ENCODE measurements around the gene CLEC4F. TPM values are rescaled to one million over a fixed set of nuclear protein-coding genes. Genes with fewer than 3 reads are reported as not detected.

Gene CLEC4F
- polyA plus RNA-seq, 1 of the 3 experiments (the other 2 are of a cell fraction), result 0.12 TPM

GRCh38 chr2:70785137-70785911, 35.1 kb downstream of the CLEC4F start:
- no peaks in the 10 kb centered on the region for H3K9me3 ChIP-seq
- DNase-seq, result peak; percentile 58
- H3K4me3 ChIP-seq (ENCODE audit: low read depth in 2 of 2, low read length in 1 of 2), result peak overlapping the region in 1 of 2 experiments; percentile 17; a peak in 1 of 4 replicates
- H3K27me3 ChIP-seq (ENCODE audit: insufficient read depth), result peaks cover 17% of the 10 kb centered on the region
- no peak overlapping the region for H3K27ac ChIP-seq (ENCODE audit: low read depth in 2 of 2, low read length in 1 of 2)
- ChIA-PET CTCF (interaction anchor here (0.6 to 3.2 kb wide), 46 partner anchors 8 to 482 kb away, joined by 3 to 49 read pairs (median 4); partner anchors contain the start of genes ADD2 and FAM136A), POLR2A (no interaction called here)
- H3K4me2 ChIP-seq, result no peak overlapping the region
- no peaks in the 10 kb centered on the region for H3F3A ChIP-seq (replicated peaks; ENCODE audit: insufficient read depth)
- no peaks in the 10 kb centered on the region for H4K20me1 ChIP-seq (ENCODE audit: insufficient read depth)
- H3K36me3 ChIP-seq (replicated peaks in 1 of 2; ENCODE audit: control insufficient read depth in 1 of 2, insufficient read depth in 2 of 2, low read length in 1 of 2), result no peaks in the 10 kb centered on the region
- no peaks in the 10 kb centered on the region for H3K79me2 ChIP-seq (ENCODE audit: insufficient read depth)
- H2AFZ ChIP-seq (ENCODE audit: low read depth), result no peak overlapping the region
- no peaks in the 10 kb centered on the region for H3K9me2 ChIP-seq
- 15% methylated on average over 7 of the region's 7 CpGs for WGBS (ENCODE audit: low lambda C conversion rate)
- TF ChIP-seq RAD21 (IDR thresholded peaks at IDR 0.05; ENCODE audit: low read length) (peak; percentile 82), SMC3 (IDR thresholded peaks at IDR 0.05; ENCODE audit: low read depth, low read length) (peak; percentile 75; the same call in 1 of the 2 replicates), TCF12 (IDR thresholded peaks at IDR 0.05) (no peak), PBX3 (IDR thresholded peaks at IDR 0.05) (no peak), ZBTB33 (IDR thresholded peaks at IDR 0.05; ENCODE audit: borderline replicate concordance, low read depth) (no peak), TAF1 (IDR thresholded peaks at IDR 0.05; ENCODE audit: borderline replicate concordance, low read depth, low read length) (no peak), CTCF (IDR thresholded peaks at IDR 0.05) (peak; percentile 51), GATA2 (CRISPR knock-in tag; IDR thresholded peaks at IDR 0.05) (no peak), FOSL2 (IDR thresholded peaks at IDR 0.05; ENCODE audit: borderline replicate concordance, low read depth) (no peak)
- H3K4me1 ChIP-seq (ENCODE audit: control insufficient read depth in 1 of 2, insufficient read depth in 2 of 2, low read depth in 1 of 2, low read length in 1 of 2), result peaks cover 0 to 8% of the 10 kb centered on the region in 2 experiments; a peak in 1 of 4 replicates
- no peak overlapping the region for H3K9ac ChIP-seq

GRCh38 chr2:70784320-70784719, 36.1 kb downstream of the CLEC4F start:
- Histone ChIP-seq H3K9me2 (no peaks in the 10 kb centered on the region), H3K79me2 (ENCODE audit: insufficient read depth) (no peaks in the 10 kb centered on the region), H3K27me3 (ENCODE audit: insufficient read depth) (peaks cover 12% of the 10 kb centered on the region), H2AFZ (ENCODE audit: low read depth) (no peak overlapping the region), H3K9me3 (no peaks in the 10 kb centered on the region), H3K4me1 (ENCODE audit: control insufficient read depth in 1 of 2, insufficient read depth in 2 of 2, low read depth in 1 of 2, low read length in 1 of 2) (no peaks in the 10 kb centered on the region), H4K20me1 (ENCODE audit: insufficient read depth) (no peaks in the 10 kb centered on the region), H3K9ac (no peak overlapping the region), H3K4me2 (no peak overlapping the region), H3K4me3 (ENCODE audit: low read depth in 2 of 2, low read length in 1 of 2) (no peak overlapping the region), H3K27ac (ENCODE audit: low read depth in 2 of 2, low read length in 1 of 2) (no peak overlapping the region), H3K36me3 (replicated peaks in 1 of 2; ENCODE audit: control insufficient read depth in 1 of 2, insufficient read depth in 2 of 2, low read length in 1 of 2) (no peaks in the 10 kb centered on the region), H3F3A (replicated peaks; ENCODE audit: insufficient read depth) (no peaks in the 10 kb centered on the region)
- no peak for DNase-seq
- POLR2A ChIA-PET, result no interaction called here
- CTCF ChIA-PET, result interaction anchor here (0.9 to 3.2 kb wide), 17 partner anchors 11 to 481 kb away, joined by 3 to 49 read pairs (median 4); partner anchors contain the start of genes ADD2 and FAM136A
- 64% methylated on average over 2 of the region's 2 CpGs for WGBS (ENCODE audit: low lambda C conversion rate)
- TF ChIP-seq MEF2A (IDR thresholded peaks at IDR 0.05; ENCODE audit: borderline replicate concordance, low read depth) (no peak), GATA2 (CRISPR knock-in tag; IDR thresholded peaks at IDR 0.05) (no peak), FOXM1 (IDR thresholded peaks at IDR 0.05; ENCODE audit: low read depth) (no peak), EP300 (IDR thresholded peaks at IDR 0.05; ENCODE audit: borderline replicate concordance in 1 of 2, low read depth in 1 of 2, low read length in 1 of 2) (no peak), MAX (IDR thresholded peaks at IDR 0.05; ENCODE audit: low read depth) (no peak), USF1 (IDR thresholded peaks at IDR 0.05; ENCODE audit: borderline replicate concordance, low read depth) (no peak), POLR2AphosphoS5 (IDR thresholded peaks at IDR 0.05; ENCODE audit: low read depth, low read length) (no peak), ZBTB33 (IDR thresholded peaks at IDR 0.05; ENCODE audit: borderline replicate concordance, low read depth) (no peak), RAD21 (IDR thresholded peaks at IDR 0.05; ENCODE audit: low read length) (no peak), NFIC (IDR thresholded peaks at IDR 0.05; ENCODE audit: borderline replicate concordance) (no peak)
